Measurements from ENCODE around the gene PDE4B.

PDE4B gene

GRCh38 chr1:66231681-66232463 lies 439.2 kb downstream of the PDE4B start:
- no peaks in the 10 kb centered on the region for H4K20me1 ChIP-seq (ENCODE audit: insufficient read depth)
- no peaks in the 10 kb centered on the region for H3K27me3 ChIP-seq (ENCODE audit: insufficient read depth, low read depth)
- no peaks in the 10 kb centered on the region for H3K79me2 ChIP-seq (ENCODE audit: insufficient read depth, low read depth)
- no peaks in the 10 kb centered on the region for H3K4me1 ChIP-seq (ENCODE audit: low read depth, poor library complexity, severe bottlenecking)
- no peak overlapping the region for H3K9ac ChIP-seq
- H3K27ac ChIP-seq: no peak overlapping the region
- H3K4me3 ChIP-seq (IDR thresholded peaks at IDR 0.05; ENCODE audit: insufficient read depth, low read depth, low read length): no peak overlapping the region
- no peaks in the 10 kb centered on the region for H3K36me3 ChIP-seq (ENCODE audit: insufficient read depth)
- TF ChIP-seq, protein P1, sequence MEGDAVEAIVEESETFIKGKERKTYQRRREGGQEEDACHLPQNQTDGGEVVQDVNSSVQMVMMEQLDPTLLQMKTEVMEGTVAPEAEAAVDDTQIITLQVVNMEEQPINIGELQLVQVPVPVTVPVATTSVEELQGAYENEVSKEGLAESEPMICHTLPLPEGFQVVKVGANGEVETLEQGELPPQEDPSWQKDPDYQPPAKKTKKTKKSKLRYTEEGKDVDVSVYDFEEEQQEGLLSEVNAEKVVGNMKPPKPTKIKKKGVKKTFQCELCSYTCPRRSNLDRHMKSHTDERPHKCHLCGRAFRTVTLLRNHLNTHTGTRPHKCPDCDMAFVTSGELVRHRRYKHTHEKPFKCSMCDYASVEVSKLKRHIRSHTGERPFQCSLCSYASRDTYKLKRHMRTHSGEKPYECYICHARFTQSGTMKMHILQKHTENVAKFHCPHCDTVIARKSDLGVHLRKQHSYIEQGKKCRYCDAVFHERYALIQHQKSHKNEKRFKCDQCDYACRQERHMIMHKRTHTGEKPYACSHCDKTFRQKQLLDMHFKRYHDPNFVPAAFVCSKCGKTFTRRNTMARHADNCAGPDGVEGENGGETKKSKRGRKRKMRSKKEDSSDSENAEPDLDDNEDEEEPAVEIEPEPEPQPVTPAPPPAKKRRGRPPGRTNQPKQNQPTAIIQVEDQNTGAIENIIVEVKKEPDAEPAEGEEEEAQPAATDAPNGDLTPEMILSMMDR (conservative IDR thresholded peaks at IDR 0.05; ENCODE audit: low read depth, low read length): no peak
- H2AFZ ChIP-seq (ENCODE audit: low read depth): no peak overlapping the region
- no peak overlapping the region for H3K4me2 ChIP-seq

DNA sequence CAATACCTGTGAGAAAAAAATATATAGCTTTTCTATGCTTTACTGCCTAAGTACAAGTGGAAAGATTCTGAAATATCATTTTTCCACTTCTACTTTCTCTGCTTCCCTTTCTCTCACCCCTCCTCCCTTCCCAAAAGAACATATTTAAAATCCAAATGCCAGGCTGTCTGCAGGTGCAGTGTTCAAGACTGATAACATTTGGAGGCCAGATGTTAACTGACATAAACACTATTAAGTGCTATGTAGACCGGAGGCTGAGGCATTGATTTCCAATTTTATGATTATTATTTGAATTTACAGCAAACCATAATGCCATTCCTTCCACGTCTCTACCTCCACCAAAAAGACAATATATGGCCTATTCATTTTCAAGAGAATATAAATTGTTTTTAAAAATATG lies 444.3 kb downstream of the PDE4B start:
- no peak overlapping the region for H3K9ac ChIP-seq

GRCh38 chr1:66237722-66238479 lies 445.2 kb downstream of the PDE4B start:
- no peak overlapping the region for H3K9ac ChIP-seq
- H3K4me3 ChIP-seq (IDR thresholded peaks at IDR 0.05; ENCODE audit: insufficient read depth, low read depth, low read length): no peak overlapping the region
- H3K27ac ChIP-seq: no peak overlapping the region
- H3K4me2 ChIP-seq: no peak overlapping the region
- no peaks in the 10 kb centered on the region for H3K36me3 ChIP-seq (ENCODE audit: insufficient read depth)
- no peaks in the 10 kb centered on the region for H3K4me1 ChIP-seq (ENCODE audit: low read depth, poor library complexity, severe bottlenecking)
- no peaks in the 10 kb centered on the region for H3K27me3 ChIP-seq (ENCODE audit: insufficient read depth, low read depth)
- no peaks in the 10 kb centered on the region for H4K20me1 ChIP-seq (ENCODE audit: insufficient read depth)
- TF ChIP-seq, protein P1 (conservative IDR thresholded peaks at IDR 0.05; ENCODE audit: low read depth, low read length): no peak
- H3K79me2 ChIP-seq (ENCODE audit: insufficient read depth, low read depth): no peaks in the 10 kb centered on the region
- H2AFZ ChIP-seq (ENCODE audit: low read depth): no peak overlapping the region

More for the DNA sequence above, 444.3 kb downstream of the PDE4B start:
- Histone ChIP-seq H3K4me3 (IDR thresholded peaks at IDR 0.05; ENCODE audit: insufficient read depth, low read depth, low read length) (no peak overlapping the region), H3K79me2 (ENCODE audit: insufficient read depth, low read depth) (no peaks in the 10 kb centered on the region), H3K27ac (no peak overlapping the region), H3K27me3 (ENCODE audit: insufficient read depth, low read depth) (no peaks in the 10 kb centered on the region), H4K20me1 (ENCODE audit: insufficient read depth) (no peaks in the 10 kb centered on the region), H3K4me1 (ENCODE audit: low read depth, poor library complexity, severe bottlenecking) (no peaks in the 10 kb centered on the region), H3K4me2 (no peak overlapping the region), H3K36me3 (ENCODE audit: insufficient read depth) (no peaks in the 10 kb centered on the region), H2AFZ (ENCODE audit: low read depth) (no peak overlapping the region)
- TF ChIP-seq, protein P1 (conservative IDR thresholded peaks at IDR 0.05; ENCODE audit: low read depth, low read length): no peak

GRCh38 chr1:66239834-66240233 lies 447.1 kb downstream of the PDE4B start:
- TF ChIP-seq, protein P1 (conservative IDR thresholded peaks at IDR 0.05; ENCODE audit: low read depth, low read length): no peak
- Histone ChIP-seq H2AFZ (ENCODE audit: low read depth) (no peak overlapping the region), H3K4me3 (IDR thresholded peaks at IDR 0.05; ENCODE audit: insufficient read depth, low read depth, low read length) (no peak overlapping the region), H3K4me1 (ENCODE audit: low read depth, poor library complexity, severe bottlenecking) (peaks cover 5% of the 10 kb centered on the region), H3K36me3 (ENCODE audit: insufficient read depth) (no peaks in the 10 kb centered on the region), H3K79me2 (ENCODE audit: insufficient read depth, low read depth) (no peaks in the 10 kb centered on the region), H4K20me1 (ENCODE audit: insufficient read depth) (no peaks in the 10 kb centered on the region), H3K9ac (no peak overlapping the region), H3K4me2 (no peak overlapping the region), H3K27ac (no peak overlapping the region), H3K27me3 (ENCODE audit: insufficient read depth, low read depth) (no peaks in the 10 kb centered on the region)

Measured in KMS-11 (cell line).